ENCODE measurements around the gene TARBP1. TPM values are rescaled to one million over a fixed set of nuclear protein-coding genes. Genes with fewer than 3 reads are reported as not detected.

Gene TARBP1
- total and polyA plus RNA-seq, 4 donors: 11.2 to 48.7 (median 29.9) TPM

DNA sequence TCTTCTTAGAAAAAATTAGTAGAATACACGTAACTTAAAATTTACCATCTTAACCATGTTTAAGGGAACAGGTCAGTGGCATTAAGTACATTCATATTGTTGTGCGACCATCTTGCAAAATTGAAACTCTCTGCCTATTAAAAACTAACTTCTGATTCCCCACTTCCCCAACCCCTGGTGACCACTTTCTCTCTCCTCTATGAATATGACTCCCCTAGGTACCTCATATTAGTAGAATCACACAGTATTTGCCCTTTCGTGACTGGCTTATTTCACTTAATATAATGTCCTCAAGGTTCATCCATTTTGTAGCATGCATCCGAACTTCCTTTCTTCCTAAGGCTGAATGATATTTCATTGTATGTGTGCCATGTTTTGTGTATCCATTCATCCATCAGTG, 15.1 kb upstream of the TARBP1 start:
- no peaks in the 10 kb centered on the region for H3K9me3 ChIP-seq (ENCODE audit: control insufficient read depth in 4 of 4, insufficient read depth in 3 of 4, low read length in 3 of 4)
- no peak overlapping the region for H3K4me3 ChIP-seq
- ATAC-seq (ENCODE audit: insufficient read depth, low FRiP score) (no peak), DNase-seq (no peak)
- no peaks in the 10 kb centered on the region for H3K27me3 ChIP-seq (ENCODE audit: control insufficient read depth in 3 of 3, insufficient read depth in 3 of 3, low read length in 2 of 3)
- no peak overlapping the region for H3K27ac ChIP-seq (ENCODE audit: low read depth in 1 of 2, low read length in 1 of 2)
- no peaks in the 10 kb centered on the region for H3K36me3 ChIP-seq (ENCODE audit: control insufficient read depth in 4 of 4, insufficient read depth in 4 of 4, low read length in 4 of 4)
- no peak for TF ChIP-seq CTCF (IDR thresholded peaks at IDR 0.05; ENCODE audit: control extremely low read depth, extremely low read depth)
- WGBS, 2 donors: 92 to 93% methylated on average over 4 of the region's 4 CpGs
- H3K9ac ChIP-seq (ENCODE audit: insufficient read depth in 1 of 2, low read length in 2 of 2): no peak overlapping the region
- peaks cover 0 to 3% (median 0%) of the 10 kb centered on the region in 5 donors for H3K4me1 ChIP-seq (ENCODE audit: control insufficient read depth in 5 of 5, insufficient read depth in 5 of 5, low read length in 5 of 5)

- WGBS, 2 donors: 82 to 90% methylated on average over 4 of the region's 4 CpGs
- H3K27ac ChIP-seq (ENCODE audit: low read depth in 1 of 2, low read length in 1 of 2): no peak overlapping the region
- no peaks in the 10 kb centered on the region for H3K9me3 ChIP-seq (ENCODE audit: control insufficient read depth in 4 of 4, insufficient read depth in 3 of 4, low read length in 3 of 4)
- no peak overlapping the region for H3K9ac ChIP-seq (ENCODE audit: insufficient read depth in 1 of 2, low read length in 2 of 2)
- DNase-seq: no peak
- TF ChIP-seq CTCF (IDR thresholded peaks at IDR 0.05; ENCODE audit: control extremely low read depth, extremely low read depth): no peak
- peaks cover 0 to 6% (median 4%) of the 10 kb centered on the region in 5 donors for H3K4me1 ChIP-seq (ENCODE audit: control insufficient read depth in 5 of 5, insufficient read depth in 5 of 5, low read length in 5 of 5)
- H3K4me3 ChIP-seq: no peak overlapping the region
- no peak for ATAC-seq (ENCODE audit: insufficient read depth, low FRiP score)
- no peaks in the 10 kb centered on the region for H3K36me3 ChIP-seq (ENCODE audit: control insufficient read depth in 4 of 4, insufficient read depth in 4 of 4, low read length in 4 of 4)
- no peaks in the 10 kb centered on the region for H3K27me3 ChIP-seq (ENCODE audit: control insufficient read depth in 3 of 3, insufficient read depth in 3 of 3, low read length in 2 of 3)
These were observed 12.0 kb upstream of the TARBP1 start for GRCh38 chr1:234490793-234491479.

DNA sequence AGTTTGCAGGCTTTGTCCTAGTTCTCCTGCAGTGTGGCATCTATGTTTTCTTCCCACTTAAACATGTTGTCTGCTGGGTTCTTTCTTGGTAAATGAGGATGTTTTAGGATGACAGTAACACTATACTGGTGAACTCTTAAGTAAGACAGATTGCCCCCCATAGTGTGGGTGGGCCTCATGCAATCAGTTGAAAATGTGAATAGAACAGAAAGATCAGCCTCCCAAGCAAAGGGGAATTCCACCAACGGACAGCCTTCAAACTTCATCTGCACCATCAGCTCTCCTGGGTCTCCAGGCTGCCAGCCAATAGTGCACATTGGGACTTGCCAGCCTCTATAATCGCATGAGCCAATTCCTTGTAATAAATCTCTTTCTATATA, 10.7 kb upstream of the TARBP1 start:
- H3K9me3 ChIP-seq (ENCODE audit: control insufficient read depth in 4 of 4, insufficient read depth in 3 of 4, low read length in 3 of 4): no peaks in the 10 kb centered on the region
- no peak for DNase-seq
- H3K36me3 ChIP-seq (ENCODE audit: control insufficient read depth in 4 of 4, insufficient read depth in 4 of 4, low read length in 4 of 4): no peaks in the 10 kb centered on the region
- no peak overlapping the region for H3K27ac ChIP-seq (ENCODE audit: low read depth in 1 of 2, low read length in 1 of 2)
- peaks cover 0 to 6% (median 2%) of the 10 kb centered on the region in 5 donors for H3K4me1 ChIP-seq (ENCODE audit: control insufficient read depth in 5 of 5, insufficient read depth in 5 of 5, low read length in 5 of 5)
- H3K4me3 ChIP-seq: no peak overlapping the region
- WGBS, 2 donors: 81 to 89% methylated on average over 2 of the region's 2 CpGs
- H3K27me3 ChIP-seq (ENCODE audit: control insufficient read depth in 3 of 3, insufficient read depth in 3 of 3, low read length in 2 of 3): no peaks in the 10 kb centered on the region
- ATAC-seq (ENCODE audit: insufficient read depth, low FRiP score): no peak
- no peak overlapping the region for H3K9ac ChIP-seq (ENCODE audit: insufficient read depth in 1 of 2, low read length in 2 of 2)
- TF ChIP-seq CTCF (IDR thresholded peaks at IDR 0.05; ENCODE audit: control extremely low read depth, extremely low read depth): no peak
